ENCODE data around the gene CAMTA1. TPM values are rescaled to one million over a fixed set of nuclear protein-coding genes. Genes with fewer than 3 reads are reported as not detected.

Gene CAMTA1
- total RNA-seq, 1 experiment from 2014 or later: 82.2 TPM

- Histone ChIP-seq H3K9me3 (ENCODE audit: control insufficient read depth, insufficient read depth, low read depth, low read length) (peaks cover 9% of the 10 kb centered on the region; the same call in 1 of the 2 replicates), H3K27me3 (ENCODE audit: control insufficient read depth, insufficient read depth, low read length) (no peaks in the 10 kb centered on the region), H3K27ac (ENCODE audit: low read length) (no peak overlapping the region), H3K36me3 (ENCODE audit: control insufficient read depth, insufficient read depth, low read length) (no peaks in the 10 kb centered on the region), H3K4me1 (ENCODE audit: control insufficient read depth, insufficient read depth, low read length) (no peaks in the 10 kb centered on the region), H3K4me3 (ENCODE audit: low read depth in 2 of 2, low read length in 2 of 2) (no peak overlapping the region)
- DNase-seq (ENCODE audit: low read depth, low spot score): no peak
- TF ChIP-seq REST (IDR thresholded peaks at IDR 0.05; ENCODE audit: insufficient read depth in 1 of 2, low read depth in 2 of 2, low read length in 1 of 2): no peak
- TF ChIP-seq CTCF (IDR thresholded peaks at IDR 0.05): no peak
- TF ChIP-seq SIN3A (IDR thresholded peaks at IDR 0.05; ENCODE audit: borderline replicate concordance, insufficient read depth, low read depth, low read length): no peak
- no peak for TF ChIP-seq TCF7L2 (IDR thresholded peaks at IDR 0.05; ENCODE audit: low read depth, low read length)
- TF ChIP-seq POLR2AphosphoS5 (IDR thresholded peaks at IDR 0.05; ENCODE audit: low read depth, low read length): no peak
- CTCF ChIA-PET: no interaction called here
- BruUV-seq (replicated peaks): no TSS peak
- intact Hi-C loops (cut with micrococcal nuclease; ENCODE audit: unreplicated experiment): no loop called here
- no peak for ATAC-seq
- POLR2A ChIA-PET: no interaction called here
- in situ Hi-C loops (cut with HindIII; ENCODE audit: low pct_unique_long_range_greater_than_20kb, low sequenced_read_pairs): no loop called here
These were observed 65.3 kb downstream of the CAMTA1 start for GRCh38 chr1:6850537-6850936.

- ATAC-seq (no peak), DNase-seq (ENCODE audit: low read depth, low spot score) (no peak)
- Histone ChIP-seq H3K27me3 (ENCODE audit: control insufficient read depth, insufficient read depth, low read length) (no peaks in the 10 kb centered on the region), H3K9me3 (ENCODE audit: control insufficient read depth, insufficient read depth, low read depth, low read length) (peaks cover 9% of the 10 kb centered on the region; the same call in 1 of the 2 replicates), H3K4me3 (ENCODE audit: low read depth in 2 of 2, low read length in 2 of 2) (no peak overlapping the region), H3K27ac (ENCODE audit: low read length) (no peak overlapping the region), H3K4me1 (ENCODE audit: control insufficient read depth, insufficient read depth, low read length) (no peaks in the 10 kb centered on the region), H3K36me3 (ENCODE audit: control insufficient read depth, insufficient read depth, low read length) (no peaks in the 10 kb centered on the region)
- intact Hi-C loops (cut with micrococcal nuclease; ENCODE audit: unreplicated experiment) (no loop called here), in situ Hi-C loops (cut with HindIII; ENCODE audit: low pct_unique_long_range_greater_than_20kb, low sequenced_read_pairs) (no loop called here)
- no TSS peak for BruUV-seq (replicated peaks)
- CTCF ChIA-PET: no interaction called here
- TF ChIP-seq POLR2AphosphoS5 (IDR thresholded peaks at IDR 0.05; ENCODE audit: low read depth, low read length) (no peak), REST (IDR thresholded peaks at IDR 0.05; ENCODE audit: insufficient read depth in 1 of 2, low read depth in 2 of 2, low read length in 1 of 2) (no peak), CTCF (IDR thresholded peaks at IDR 0.05) (no peak), TCF7L2 (IDR thresholded peaks at IDR 0.05; ENCODE audit: low read depth, low read length) (no peak), SIN3A (IDR thresholded peaks at IDR 0.05; ENCODE audit: borderline replicate concordance, insufficient read depth, low read depth, low read length) (no peak)
- POLR2A ChIA-PET: interaction anchor here (0.6 kb wide), 1 partner anchor 113 kb away, joined by 3 read pairs; no protein-coding TSS in a partner anchor
These were observed 67.1 kb downstream of the CAMTA1 start for GRCh38 chr1:6852136-6852890.
